Stomach smooth muscle (tissue), 2 donors: ENCODE measurements around the gene CIAO3.
"Not testable (repeated sequence)": the region's sequence is repeated elsewhere in the genome, so short reads cannot be mapped to it uniquely, and the experiment has no call there.

Experiments
- H3K27ac ChIP-seq: one replicate; pipeline ENCODE4 v1.7.0; 2013; ENCODE audit warnings: mild to moderate bottlenecking, low read length, inconsistent platforms
- H3K27me3 ChIP-seq, 2 donors: one replicate each; pipeline ENCODE4 v1.7.0; 2013; ENCODE audit warnings: low read length in 2 of 2; ENCODE audit not compliant: insufficient read depth in 2 of 2, control insufficient read depth in 1 of 2
- H3K36me3 ChIP-seq, 2 donors: one replicate each; pipeline ENCODE4 v1.7.0; 2013; ENCODE audit warnings: low read length in 2 of 2; ENCODE audit not compliant: control insufficient read depth in 2 of 2, insufficient read depth in 2 of 2
- H3K4me1 ChIP-seq: one replicate; pipeline ENCODE4 v1.7.0; 2013; ENCODE audit warnings: low read length; ENCODE audit not compliant: control insufficient read depth, insufficient read depth
- H3K4me3 ChIP-seq, 2 donors: one replicate each; pipeline ENCODE4 v1.7.0; 2013; ENCODE audit warnings: low read length in 2 of 2
- H3K9ac ChIP-seq, 2 donors: one replicate each; pipeline ENCODE4 v1.7.0; 2013; ENCODE audit warnings: low read length in 2 of 2, mild to moderate bottlenecking in 1 of 2
- H3K9me3 ChIP-seq, 2 donors: one replicate each; pipeline ENCODE4 v1.7.0; 2013; ENCODE audit warnings: low read length in 2 of 2; ENCODE audit not compliant: control insufficient read depth in 2 of 2
- donor health status: healthy.
- donor health status: Pancreatic carcinoma.

The CIAO3 gene

DNA sequence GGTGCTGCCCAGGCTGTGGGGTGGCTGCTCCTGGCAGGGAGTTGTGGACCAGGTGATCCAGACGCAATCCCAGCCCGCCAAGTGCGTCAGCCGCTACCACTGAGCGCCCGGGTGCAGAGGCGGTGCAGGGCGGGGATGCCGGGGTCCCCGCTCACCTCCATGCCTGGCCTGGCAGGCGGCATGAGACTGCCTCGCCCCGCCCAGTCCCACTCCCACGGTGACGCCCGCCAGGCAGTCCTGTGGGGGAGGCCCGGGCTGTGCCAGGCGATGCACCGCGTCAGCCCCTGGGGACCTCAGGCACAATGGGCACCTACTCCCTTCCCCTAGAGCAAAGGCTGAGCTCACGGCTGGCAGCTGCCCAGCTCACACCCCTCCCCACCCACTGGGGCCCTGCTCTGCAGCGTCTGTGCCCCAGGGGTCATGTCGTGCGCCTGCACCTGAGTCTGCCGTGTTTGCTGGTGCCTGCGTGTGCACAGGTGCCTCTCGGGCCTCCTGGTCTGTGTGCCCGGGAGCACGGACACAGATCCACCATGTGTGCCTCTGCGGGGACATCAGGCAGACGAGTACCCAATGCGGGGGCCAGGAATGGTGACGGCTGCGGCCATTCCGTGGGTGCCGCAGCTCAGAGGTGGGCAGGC, 42.1 kb upstream of the CIAO3 start:
- Histone ChIP-seq H3K27ac (no peak overlapping the region), H3K27me3 (peaks cover 30 to 39% of the 10 kb centered on the region in 2 donors), H3K36me3 (peaks cover 0 to 6% of the 10 kb centered on the region in 2 donors), H3K9ac (no peak overlapping the region), H3K4me1 (peaks cover 18% of the 10 kb centered on the region), H3K4me3 (no peak overlapping the region), H3K9me3 (no peaks in the 10 kb centered on the region)

DNA sequence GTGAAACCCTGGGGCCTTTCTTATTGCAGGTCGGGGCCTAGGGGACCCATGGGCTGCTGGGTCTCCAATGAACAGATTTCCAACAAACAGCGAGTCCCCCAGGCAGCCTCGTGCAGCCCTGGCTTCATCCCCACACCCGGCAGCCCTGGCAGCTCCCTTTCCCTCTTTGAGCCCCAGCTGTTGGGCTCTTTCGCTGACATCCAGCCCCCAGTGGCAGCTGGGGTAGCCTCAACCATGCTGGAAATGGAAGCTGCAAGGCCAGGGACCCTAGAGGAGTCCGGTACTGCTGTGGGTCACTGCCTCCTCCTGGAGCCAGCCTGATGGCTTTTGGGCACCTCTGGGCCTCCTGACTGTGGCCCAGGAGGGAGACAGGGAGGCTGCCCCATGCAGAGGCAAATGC, 41.5 kb upstream of the CIAO3 start:
- Histone ChIP-seq H3K9me3 (no peaks in the 10 kb centered on the region), H3K27me3 (peaks cover 30 to 40% of the 10 kb centered on the region in 2 donors), H3K4me3 (no peak overlapping the region), H3K27ac (no peak overlapping the region), H3K4me1 (peaks cover 12% of the 10 kb centered on the region), H3K36me3 (peaks cover 0 to 6% of the 10 kb centered on the region in 2 donors), H3K9ac (no peak overlapping the region)

DNA sequence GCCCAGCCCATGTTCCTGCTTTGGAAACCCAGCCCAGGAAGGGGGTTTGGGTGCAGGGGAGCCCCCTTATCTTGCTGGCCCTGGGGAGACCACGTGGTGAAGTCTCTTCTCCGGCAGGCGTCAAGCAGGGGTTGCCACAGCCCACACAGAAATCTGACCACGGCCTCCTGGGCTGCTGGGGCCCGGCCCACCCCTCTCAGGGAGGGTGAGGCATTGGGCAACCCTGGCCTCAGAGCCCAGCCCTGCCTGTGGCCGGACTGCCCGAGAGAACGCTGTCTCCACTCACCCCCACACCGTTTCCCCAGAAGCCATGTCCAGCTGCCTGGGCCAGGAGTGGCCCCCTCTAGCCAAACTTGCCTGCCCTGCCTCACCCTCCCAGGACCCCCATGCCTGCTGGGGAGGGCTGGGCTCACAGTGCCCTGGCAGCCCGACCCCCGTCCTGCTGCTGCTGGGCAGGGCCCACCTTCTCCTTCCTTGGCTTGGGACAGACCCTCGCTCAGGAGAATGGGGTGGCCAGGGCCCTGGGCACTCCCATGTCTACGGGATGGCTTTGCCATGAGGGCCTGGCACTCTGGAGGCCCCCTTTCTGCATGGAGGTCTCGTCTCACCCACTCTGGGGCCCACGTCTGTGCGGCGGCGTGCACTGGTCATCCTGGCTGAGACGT, 40.7 kb upstream of the CIAO3 start:
- H3K9ac ChIP-seq: no peak overlapping the region
- no peak overlapping the region for H3K4me3 ChIP-seq
- H3K9me3 ChIP-seq: no peaks in the 10 kb centered on the region
- H3K4me1 ChIP-seq: peaks cover 9% of the 10 kb centered on the region
- H3K36me3 ChIP-seq: peaks cover 0 to 6% of the 10 kb centered on the region in 2 donors
- no peak overlapping the region for H3K27ac ChIP-seq
- peaks cover 30 to 40% of the 10 kb centered on the region in 2 donors for H3K27me3 ChIP-seq

DNA sequence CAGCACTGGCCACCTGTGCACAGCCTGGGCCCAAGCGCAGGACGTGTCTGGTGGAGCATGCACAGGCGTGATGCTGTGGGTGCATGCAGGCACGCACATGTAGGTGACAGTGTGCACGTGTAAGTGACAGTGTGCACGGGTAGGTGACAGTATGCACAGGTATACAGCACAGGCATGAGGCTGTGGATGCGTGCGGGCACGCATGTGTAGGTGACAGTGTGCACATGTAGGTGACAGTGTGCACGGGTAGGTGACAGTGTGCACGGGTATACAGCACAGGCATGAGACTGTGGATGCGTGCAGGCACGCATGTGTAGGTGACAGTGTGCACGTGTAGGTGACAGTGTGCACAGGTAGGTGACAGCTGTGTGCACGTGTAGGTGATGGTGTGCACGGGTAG, 39.5 kb upstream of the CIAO3 start:
- Histone ChIP-seq H3K9ac (no peak overlapping the region), H3K4me3 (no peak overlapping the region), H3K36me3 (no peaks in the 10 kb centered on the region), H3K27ac (no peak overlapping the region), H3K9me3 (no peaks in the 10 kb centered on the region), H3K27me3 (peaks cover 30 to 41% of the 10 kb centered on the region in 2 donors), H3K4me1 (peaks cover 9% of the 10 kb centered on the region)

DNA sequence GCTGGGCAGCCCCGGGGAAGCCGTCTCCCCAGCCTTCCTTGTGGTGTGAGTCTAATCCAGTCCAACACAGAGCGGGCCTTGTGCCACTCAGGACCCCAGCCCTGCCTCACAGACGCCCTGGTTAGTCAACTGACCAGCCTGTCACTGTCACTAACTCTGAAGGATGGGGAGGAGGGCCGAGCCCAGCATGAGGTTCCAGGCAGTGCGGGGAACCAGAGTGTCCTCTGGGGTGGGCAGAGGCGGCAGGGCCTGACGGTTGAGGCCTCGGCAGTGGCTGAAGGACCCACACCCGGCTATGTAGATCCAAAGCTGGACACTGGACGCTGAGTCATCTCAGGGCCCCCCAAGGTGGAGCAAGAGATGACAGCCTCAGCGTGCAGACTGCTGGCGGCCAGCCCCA, 38.8 kb upstream of the CIAO3 start:
- H3K9me3 ChIP-seq: no peaks in the 10 kb centered on the region
- H3K9ac ChIP-seq: no peak overlapping the region
- no peak overlapping the region for H3K4me3 ChIP-seq
- H3K36me3 ChIP-seq: no peaks in the 10 kb centered on the region
- peaks cover 9% of the 10 kb centered on the region for H3K4me1 ChIP-seq
- H3K27me3 ChIP-seq: peaks cover 30 to 43% of the 10 kb centered on the region in 2 donors
- no peak overlapping the region for H3K27ac ChIP-seq

DNA sequence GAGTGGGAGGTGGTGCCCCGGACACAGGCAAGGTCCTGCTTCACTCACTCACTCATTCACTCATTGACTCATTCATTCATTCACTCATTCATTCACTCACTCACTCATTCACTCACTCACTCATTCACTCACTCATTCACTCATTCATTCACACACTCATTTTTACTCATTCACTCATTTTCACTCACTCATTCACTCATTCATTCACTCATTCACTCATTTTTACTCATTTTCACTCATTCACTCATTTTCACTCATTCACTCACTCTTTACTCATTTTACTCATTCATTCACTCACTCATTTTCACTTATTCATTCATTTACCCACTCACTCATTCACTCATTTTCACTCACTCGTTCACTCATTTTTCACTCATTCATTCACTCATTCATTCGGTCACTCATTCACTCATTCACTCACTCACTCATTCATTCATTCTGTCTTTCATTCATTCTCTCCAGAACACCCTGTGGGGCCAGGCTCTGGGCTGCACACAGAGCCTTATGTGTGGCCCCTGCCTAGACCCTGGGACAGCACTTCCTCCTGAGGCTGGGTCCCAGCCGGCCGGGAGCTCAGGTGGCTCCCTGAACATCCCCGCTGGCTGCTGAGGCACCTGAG, 38.2 kb upstream of the CIAO3 start:
- Histone ChIP-seq H3K36me3 (no peaks in the 10 kb centered on the region), H3K27me3 (peaks cover 30 to 43% of the 10 kb centered on the region in 2 donors), H3K4me1 (peaks cover 7% of the 10 kb centered on the region), H3K27ac (no peak overlapping the region), H3K4me3 (no peak overlapping the region), H3K9me3 (no peaks in the 10 kb centered on the region), H3K9ac (no peak overlapping the region)

DNA sequence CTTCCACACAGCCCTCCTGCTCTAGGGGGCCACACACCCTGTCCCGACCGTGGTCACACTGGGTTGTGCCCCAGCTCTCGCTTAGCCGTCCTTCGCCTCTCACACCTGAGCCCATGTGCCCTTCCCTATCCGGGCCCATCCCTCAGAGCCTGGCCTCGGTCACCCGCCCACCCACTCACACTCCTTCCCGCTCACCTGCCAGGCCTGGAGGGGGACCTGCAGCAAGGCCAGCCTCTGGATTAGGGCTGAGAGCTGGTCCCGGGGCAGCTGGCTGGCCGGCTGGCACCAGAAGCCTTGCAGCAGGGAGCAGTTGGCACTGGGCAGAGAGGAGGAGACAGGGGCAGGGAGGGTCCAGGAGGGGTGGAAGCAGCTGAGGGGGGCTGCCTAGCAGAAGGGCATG, 37.6 kb upstream of the CIAO3 start:
- no peak overlapping the region for H3K4me3 ChIP-seq
- H3K27ac ChIP-seq: no peak overlapping the region
- H3K9ac ChIP-seq: no peak overlapping the region
- peaks cover 32 to 41% of the 10 kb centered on the region in 2 donors for H3K27me3 ChIP-seq
- H3K36me3 ChIP-seq: no peaks in the 10 kb centered on the region
- peaks cover 1% of the 10 kb centered on the region for H3K4me1 ChIP-seq
- no peaks in the 10 kb centered on the region for H3K9me3 ChIP-seq

DNA sequence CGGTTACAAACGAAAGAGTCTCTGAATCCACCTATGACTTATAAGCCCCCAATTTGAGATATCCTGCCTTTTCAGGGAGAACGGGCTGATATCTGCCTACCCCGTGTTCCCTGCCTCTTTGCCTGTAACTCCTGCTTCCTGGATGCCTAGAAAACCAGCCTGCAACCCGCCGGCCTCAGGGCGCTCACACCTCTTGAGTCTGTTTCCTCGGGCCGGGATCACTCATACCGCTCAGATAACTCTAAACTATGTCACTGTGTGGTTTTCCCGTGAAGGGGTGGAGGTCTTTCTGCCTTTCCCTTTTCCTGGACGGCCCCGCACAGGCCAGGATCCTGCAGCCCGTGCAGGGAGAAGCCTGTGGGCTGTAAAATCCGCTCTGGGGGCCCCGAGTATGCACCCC, 37.0 kb upstream of the CIAO3 start:
- no peaks in the 10 kb centered on the region for H3K4me1 ChIP-seq
- H3K9me3 ChIP-seq: no peaks in the 10 kb centered on the region
- no peak overlapping the region for H3K4me3 ChIP-seq
- no peak overlapping the region for H3K27ac ChIP-seq
- no peaks in the 10 kb centered on the region for H3K36me3 ChIP-seq
- H3K27me3 ChIP-seq: peaks cover 28 to 35% of the 10 kb centered on the region in 2 donors
- no peak overlapping the region for H3K9ac ChIP-seq

DNA sequence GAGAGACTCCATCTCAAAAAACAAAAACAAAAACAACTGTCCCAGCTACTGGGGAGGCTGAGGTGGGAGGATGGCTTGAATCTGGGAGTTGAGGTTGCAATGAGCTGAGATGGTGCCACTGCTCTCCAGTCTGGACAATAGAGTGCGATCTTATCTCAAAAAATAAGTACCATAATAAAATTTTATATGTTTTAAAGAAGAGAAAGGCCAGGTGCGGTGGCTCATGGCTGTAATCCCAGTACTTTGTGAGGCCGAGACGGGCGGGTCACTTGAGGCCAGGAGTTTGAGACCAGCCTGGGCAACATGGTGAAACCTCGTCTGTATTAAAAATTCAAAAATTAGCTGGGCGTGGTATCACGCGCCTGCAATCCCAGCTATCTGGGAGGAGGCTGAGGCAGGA, 36.0 kb upstream of the CIAO3 start:
- no peaks in the 10 kb centered on the region for H3K4me1 ChIP-seq
- no peak overlapping the region for H3K27ac ChIP-seq
- no peak overlapping the region for H3K9ac ChIP-seq
- peaks cover 24 to 27% of the 10 kb centered on the region in 2 donors for H3K27me3 ChIP-seq
- H3K36me3 ChIP-seq: no peaks in the 10 kb centered on the region
- no peaks in the 10 kb centered on the region for H3K9me3 ChIP-seq
- no peak overlapping the region for H3K4me3 ChIP-seq

DNA sequence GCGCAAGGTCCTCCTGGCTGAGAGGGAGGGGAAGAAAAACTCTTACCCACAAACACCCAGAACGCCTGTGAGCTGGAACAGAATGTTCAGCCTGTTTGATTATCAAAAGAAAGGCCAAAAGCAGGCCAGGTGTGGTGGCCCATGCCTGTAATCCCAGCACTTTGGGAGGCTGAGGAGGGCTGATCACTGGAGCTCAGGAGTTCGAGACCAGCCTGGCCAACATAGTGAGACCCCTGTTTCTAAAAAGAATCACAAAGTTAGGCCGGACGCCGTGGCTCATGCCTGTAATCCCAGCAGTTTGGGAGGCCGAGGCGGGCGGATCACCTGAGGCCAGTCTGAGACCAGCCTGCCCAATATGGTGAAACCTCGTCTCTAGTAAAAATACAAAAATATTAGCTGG, 35.5 kb upstream of the CIAO3 start:
- not testable (repeated sequence) for H3K4me3 ChIP-seq, H3K9me3 ChIP-seq, H3K36me3 ChIP-seq, H3K27ac ChIP-seq, H3K4me1 ChIP-seq, H3K9ac ChIP-seq
- H3K27me3 ChIP-seq: peaks cover 21 to 22% of the 10 kb centered on the region in 2 donors
